Lower leg skin (tissue), 3 donors: Measurements from ENCODE around the gene ENOX2.

Source experiments
- CTCF ChIP-seq, 3 donors: fragments of 450-650 bp; IDR thresholded peaks; one replicate each; pipeline ENCODE4 v1.5.1; 2016; ENCODE audit warnings: antibody characterized with exemption in 3 of 3, mild to moderate bottlenecking in 3 of 3, moderate library complexity in 2 of 3
- POLR2A ChIP-seq, 2 donors: fragments of 450-650 bp; IDR thresholded peaks; one replicate each; pipeline ENCODE4 v1.6.1; 2016 to 2017; ENCODE audit warnings: antibody characterized with exemption in 2 of 2, mild to moderate bottlenecking in 1 of 2, moderate library complexity in 1 of 2

GRCh38 chrX:130615941-130616340 is 287.1 kb downstream of the ENOX2 start:
- TF ChIP-seq CTCF (IDR thresholded peaks at IDR 0.05) (no peak), POLR2A (IDR thresholded peaks at IDR 0.05) (no peak)
